C1 segment of cervical spinal cord (tissue), 14 donors: ENCODE data around the gene SMIM9.

Experiments
- DNase-seq, 14 donors: peaks; one replicate each; lab custom pipeline; 2025; lab: John Stamatoyannopoulos, UW

The SMIM9 gene

GRCh38 chrX:154780968-154781367 lies 53.5 kb downstream of the SMIM9 start:
- DNase-seq = no peak

GRCh38 chrX:154779261-154779660 lies 55.2 kb downstream of the SMIM9 start:
- no peak for DNase-seq

DNA sequence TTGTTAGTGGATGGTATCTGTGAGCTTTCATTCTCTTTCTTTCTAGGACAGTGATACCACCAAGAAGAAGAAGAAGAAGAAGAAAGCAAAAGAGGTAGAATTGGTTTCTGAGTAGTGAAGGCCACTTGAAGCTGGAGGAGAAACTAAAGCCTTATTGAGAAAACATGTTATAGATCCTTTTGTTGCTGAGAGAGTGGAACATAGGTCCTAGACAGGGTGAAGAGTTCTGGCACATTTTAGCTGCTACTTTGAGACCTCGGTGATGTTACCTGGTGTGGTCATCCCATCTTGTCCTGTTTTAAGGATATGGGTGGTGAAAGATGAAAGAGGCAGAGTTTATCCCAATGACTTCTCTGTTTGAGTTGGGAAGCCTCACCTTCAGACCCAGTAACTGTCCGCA lies 57.7 kb downstream of the SMIM9 start:
- DNase-seq = no peak

GRCh38 chrX:154775419-154776349 lies 58.8 kb downstream of the SMIM9 start:
- no peak for DNase-seq

- DNase-seq = no peak
These were observed 59.8 kb downstream of the SMIM9 start for GRCh38 chrX:154774622-154775021.
